Skeletal muscle tissue (tissue), 4 donors: ENCODE results near the gene SORBS1. TPM values are rescaled to one million over a fixed set of nuclear protein-coding genes. Genes with fewer than 3 reads are reported as not detected.
A peak's percentile ranks its signal among the peaks of the same experiment; 100 is the strongest.

Experiments used
- H3K27ac ChIP-seq: one replicate; pipeline ENCODE4 v1.7.0; 2013; ENCODE audit warnings: mild to moderate bottlenecking, low read depth, low read length, inconsistent platforms
- H3K27me3 ChIP-seq, 3 donors: one replicate each; pipeline ENCODE4 v1.7.0; 2013; ENCODE audit warnings: low read length in 3 of 3; ENCODE audit not compliant: control insufficient read depth in 3 of 3, insufficient read depth in 3 of 3
- H3K36me3 ChIP-seq, 3 donors: one replicate each; pipeline ENCODE4 v1.7.0; 2013; ENCODE audit warnings: low read length in 3 of 3; ENCODE audit not compliant: control insufficient read depth in 3 of 3, insufficient read depth in 3 of 3
- H3K4me1 ChIP-seq, 3 donors: one replicate each; pipeline ENCODE4 v1.7.0; 2013; ENCODE audit warnings: low read length in 3 of 3, mild to moderate bottlenecking in 3 of 3; ENCODE audit not compliant: control insufficient read depth in 3 of 3, insufficient read depth in 3 of 3
- H3K4me3 ChIP-seq, 3 donors: one replicate each; pipeline ENCODE4 v1.7.0; 2013; ENCODE audit warnings: low read length in 3 of 3
- H3K9ac ChIP-seq, 3 donors: one replicate each; pipeline ENCODE4 v1.7.0; 2013; ENCODE audit warnings: low read length in 3 of 3, mild to moderate bottlenecking in 3 of 3, moderate library complexity in 2 of 3, low read depth in 1 of 3
- H3K9me3 ChIP-seq, 3 donors: one replicate each; pipeline ENCODE4 v1.7.0; 2013; ENCODE audit warnings: low read length in 3 of 3; ENCODE audit not compliant: control insufficient read depth in 3 of 3
- total RNA-seq: library from RNA; depleted of rRNA; stranded (reverse); fragments of >200 nt; gene quantifications from one replicate; pipeline ENCODE4 v1.2.3, GENCODE V29; 2014
- donor health status: Osteomylitis.

The SORBS1 gene
- total RNA-seq, 1 donor from 2014 or later: 66.8 TPM

DNA sequence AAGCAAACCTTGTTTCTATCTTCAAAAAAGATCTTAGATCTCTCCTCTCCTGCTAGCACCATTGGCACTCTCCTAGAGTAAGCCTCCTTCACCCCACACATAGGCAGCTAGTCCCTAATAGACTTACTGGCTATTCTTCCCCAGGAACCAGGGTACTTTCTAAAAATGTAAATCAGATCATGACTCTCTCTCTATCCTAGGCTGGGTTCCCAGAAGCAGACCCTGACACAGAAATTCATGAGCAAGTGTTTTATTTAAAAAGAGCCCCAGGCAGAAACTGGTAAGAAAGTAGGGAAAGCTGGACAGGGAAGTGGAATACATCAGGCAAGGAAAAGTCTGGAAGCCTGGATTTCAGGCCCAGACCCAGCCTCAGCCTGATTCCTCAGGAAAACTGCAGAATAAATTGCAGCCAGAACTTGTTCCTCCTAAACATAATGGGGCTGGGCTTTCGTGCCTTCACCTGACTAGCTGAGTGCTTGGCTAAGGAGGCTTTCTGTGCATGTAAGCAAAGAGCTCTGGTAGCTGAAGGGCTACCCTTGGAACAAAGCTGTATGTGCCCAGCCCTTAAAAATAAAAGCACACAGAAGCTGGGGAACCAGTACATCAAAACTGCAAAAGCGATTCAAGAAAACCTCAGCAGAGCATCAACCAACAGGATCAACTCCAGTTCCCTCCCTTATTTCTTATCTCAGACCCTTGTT is 18.8 kb upstream of the SORBS1 start:
- Histone ChIP-seq H3K9me3 (no peaks in the 10 kb centered on the region), H3K4me1 (peaks cover 2 to 12% (median 5%) of the 10 kb centered on the region in 3 donors), H3K4me3 (no peak overlapping the region), H3K27ac (no peak overlapping the region), H3K9ac (no peak overlapping the region), H3K36me3 (no peaks in the 10 kb centered on the region), H3K27me3 (no peaks in the 10 kb centered on the region)

- H3K4me3 ChIP-seq: no peak overlapping the region
- H3K4me1 ChIP-seq: peaks cover 5 to 19% (median 11%) of the 10 kb centered on the region in 3 donors
- no peaks in the 10 kb centered on the region for H3K9me3 ChIP-seq
- H3K9ac ChIP-seq: no peak overlapping the region
- no peak overlapping the region for H3K27ac ChIP-seq
- H3K27me3 ChIP-seq: no peaks in the 10 kb centered on the region
- no peaks in the 10 kb centered on the region for H3K36me3 ChIP-seq
Measured at GRCh38 chr10:95579292-95579691, 18.1 kb upstream of the SORBS1 start.

DNA sequence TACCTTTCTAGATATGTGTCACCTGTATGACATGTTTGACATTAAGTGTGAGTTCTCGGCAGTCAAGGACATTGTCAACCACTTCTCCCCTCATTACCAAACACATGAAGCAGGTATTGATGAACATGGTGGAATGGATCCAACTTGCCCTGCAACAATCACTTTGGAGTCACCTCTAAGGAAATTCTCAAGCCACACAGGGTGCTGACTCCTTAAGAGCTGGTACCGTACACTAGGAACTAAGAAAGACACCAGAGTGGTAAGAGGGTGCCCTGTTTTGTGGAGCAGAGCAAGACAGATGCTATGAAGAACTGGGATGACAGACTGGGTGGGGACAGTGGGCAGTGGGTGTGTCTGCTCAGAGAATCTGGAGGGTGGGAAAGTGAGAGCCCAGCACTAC is 17.4 kb upstream of the SORBS1 start:
- no peak overlapping the region for H3K4me3 ChIP-seq
- no peaks in the 10 kb centered on the region for H3K27me3 ChIP-seq
- no peaks in the 10 kb centered on the region for H3K9me3 ChIP-seq

GRCh38 chr10:95574649-95575365 is 13.6 kb upstream of the SORBS1 start:
- H3K4me3 ChIP-seq: peak overlapping the region in 1 of 3 donors; percentile 39
- no peaks in the 10 kb centered on the region for H3K36me3 ChIP-seq
- H3K9me3 ChIP-seq: no peaks in the 10 kb centered on the region
- peak overlapping the region; percentile 1 for H3K27ac ChIP-seq
- no peaks in the 10 kb centered on the region for H3K27me3 ChIP-seq
- peaks cover 13 to 24% (median 20%) of the 10 kb centered on the region in 3 donors for H3K4me1 ChIP-seq
- H3K9ac ChIP-seq: no peak overlapping the region

More for the DNA sequence above, 17.4 kb upstream of the SORBS1 start:
- no peak overlapping the region for H3K9ac ChIP-seq
- no peaks in the 10 kb centered on the region for H3K36me3 ChIP-seq
- peaks cover 8 to 25% (median 15%) of the 10 kb centered on the region in 3 donors for H3K4me1 ChIP-seq
- no peak overlapping the region for H3K27ac ChIP-seq

DNA sequence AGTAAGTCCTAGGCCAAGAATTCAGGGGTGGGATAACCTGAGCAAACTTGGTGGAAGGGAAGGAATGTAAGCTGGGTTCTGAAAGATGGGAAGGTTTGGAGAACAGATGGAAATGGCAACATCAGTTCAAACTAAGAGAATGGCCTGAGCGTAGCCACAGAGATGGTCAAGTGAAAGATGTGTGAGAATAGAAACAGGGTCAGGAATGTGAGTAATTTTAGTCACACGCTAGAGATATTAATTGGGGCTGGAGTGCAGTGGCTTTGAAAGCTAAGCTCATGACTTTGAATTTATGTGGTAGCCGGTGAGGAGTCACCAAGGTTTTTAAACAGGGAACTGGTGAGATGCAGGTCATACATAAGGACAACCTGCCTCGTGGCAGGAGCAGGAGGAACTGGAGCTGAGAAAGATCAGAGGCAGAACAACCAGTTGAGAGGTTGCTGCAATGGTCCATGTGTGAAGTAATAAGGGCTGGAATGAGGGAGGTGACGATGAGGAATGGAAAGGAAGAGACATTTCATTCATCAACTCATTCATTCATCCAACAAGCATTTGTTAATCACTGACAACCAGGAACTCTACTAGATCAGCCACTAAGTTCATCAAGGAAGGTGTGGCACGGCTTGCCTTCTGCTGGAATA is 12.9 kb upstream of the SORBS1 start:
- Histone ChIP-seq H3K9ac (no peak overlapping the region), H3K4me1 (peaks cover 13 to 24% (median 20%) of the 10 kb centered on the region in 3 donors), H3K4me3 (peak overlapping the region in 1 of 3 donors; percentile 39), H3K27me3 (no peaks in the 10 kb centered on the region), H3K36me3 (no peaks in the 10 kb centered on the region), H3K27ac (no peak overlapping the region), H3K9me3 (no peaks in the 10 kb centered on the region)

DNA sequence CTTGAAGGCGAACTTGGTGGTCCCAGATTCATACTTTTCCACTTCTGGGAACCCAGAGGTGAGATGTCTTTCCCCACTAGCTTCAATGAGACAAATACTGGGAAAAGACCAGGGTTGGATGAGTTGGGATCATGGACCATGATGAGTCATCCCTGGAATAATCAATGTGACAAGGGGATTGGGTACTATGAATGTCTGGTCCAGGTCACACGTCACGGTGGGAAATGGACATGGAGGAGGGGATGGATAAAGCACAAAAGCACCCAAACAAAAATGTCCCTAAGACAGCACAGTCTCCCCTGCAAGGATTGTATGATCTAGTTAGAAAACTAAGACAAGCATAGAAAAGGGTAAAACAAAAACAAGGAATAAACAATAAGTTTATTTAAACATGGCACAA is 12.4 kb upstream of the SORBS1 start:
- H3K4me3 ChIP-seq: no peak overlapping the region
- no peaks in the 10 kb centered on the region for H3K27me3 ChIP-seq
- H3K4me1 ChIP-seq: peaks cover 13 to 24% (median 20%) of the 10 kb centered on the region in 3 donors
- no peak overlapping the region for H3K9ac ChIP-seq
- H3K36me3 ChIP-seq: no peaks in the 10 kb centered on the region
- H3K27ac ChIP-seq: no peak overlapping the region
- no peaks in the 10 kb centered on the region for H3K9me3 ChIP-seq

DNA sequence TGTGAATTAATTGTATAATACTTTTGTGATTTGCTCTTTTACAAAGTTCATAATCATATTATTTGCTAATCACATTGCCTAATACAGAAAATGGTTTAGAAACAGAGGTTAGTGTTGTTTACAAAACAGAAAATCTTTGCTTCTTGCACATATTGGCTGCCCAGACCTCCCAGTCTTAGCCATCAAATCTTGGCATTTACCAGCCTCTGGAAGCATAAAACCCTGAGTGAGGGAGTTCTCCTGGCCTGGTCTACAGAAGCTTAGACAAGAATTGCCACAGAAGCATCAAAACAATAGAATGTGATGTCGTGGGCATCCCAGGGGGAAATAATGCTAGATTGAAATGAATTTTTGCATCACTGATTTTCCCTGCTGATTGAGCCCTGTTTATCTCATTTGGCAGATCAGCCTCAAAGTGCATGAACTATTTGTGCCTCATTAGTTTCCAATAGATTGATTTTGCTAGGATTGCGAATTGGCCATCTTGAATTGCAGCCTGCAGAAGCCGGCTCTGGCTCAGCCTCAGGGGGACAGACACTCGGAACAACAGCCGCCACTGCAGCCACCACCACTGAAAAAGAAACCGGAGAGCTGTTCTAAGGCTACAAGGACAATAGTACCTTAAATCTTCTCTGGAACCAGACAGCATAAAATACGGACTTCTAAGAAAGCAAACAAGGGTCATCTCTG is 11.1 kb upstream of the SORBS1 start:
- Histone ChIP-seq H3K27ac (no peak overlapping the region), H3K9me3 (no peaks in the 10 kb centered on the region), H3K9ac (peak overlapping the region; percentile 42 to 58 (median 55)), H3K4me1 (peaks cover 13 to 24% (median 20%) of the 10 kb centered on the region in 3 donors), H3K27me3 (no peaks in the 10 kb centered on the region), H3K36me3 (no peaks in the 10 kb centered on the region), H3K4me3 (peak overlapping the region; percentile 25 to 59 (median 55))

DNA sequence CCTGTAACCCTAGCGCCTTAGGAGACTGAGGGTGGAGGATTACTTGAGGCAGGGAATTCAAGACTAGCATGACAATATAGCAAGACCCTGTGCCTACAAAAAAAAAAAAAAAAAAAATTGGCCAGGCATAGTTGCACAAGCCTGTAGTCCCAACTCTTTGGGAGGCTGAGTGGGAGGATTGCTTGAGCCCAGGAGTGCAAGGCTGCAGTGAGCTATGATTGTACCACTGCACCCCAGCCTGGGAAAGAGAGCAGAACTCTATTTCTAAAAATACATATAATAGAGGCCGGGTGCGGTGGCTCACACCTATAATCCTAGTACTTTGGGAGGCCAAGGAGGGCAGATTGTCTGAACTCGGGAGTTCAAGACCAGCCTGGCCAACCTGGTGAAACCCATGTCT is 10.2 kb upstream of the SORBS1 start:
- no peaks in the 10 kb centered on the region for H3K27me3 ChIP-seq
- H3K4me1 ChIP-seq: peaks cover 13 to 24% (median 20%) of the 10 kb centered on the region in 3 donors
- no peak overlapping the region for H3K27ac ChIP-seq
- no peaks in the 10 kb centered on the region for H3K36me3 ChIP-seq
- H3K4me3 ChIP-seq: no peak overlapping the region
- no peak overlapping the region for H3K9ac ChIP-seq
- no peaks in the 10 kb centered on the region for H3K9me3 ChIP-seq

- Histone ChIP-seq H3K36me3 (no peaks in the 10 kb centered on the region), H3K9me3 (no peaks in the 10 kb centered on the region), H3K4me3 (no peak overlapping the region), H3K27ac (no peak overlapping the region), H3K27me3 (no peaks in the 10 kb centered on the region), H3K9ac (no peak overlapping the region), H3K4me1 (peaks cover 8 to 12% (median 10%) of the 10 kb centered on the region in 3 donors)
Measured at GRCh38 chr10:95569368-95569767, 8.2 kb upstream of the SORBS1 start.
